Measurements from ENCODE around the gene USH1C.

USH1C gene

GRCh38 chr11:17568944-17569343 is 24.7 kb upstream of the USH1C start:
- no peak for DNase-seq

DNA sequence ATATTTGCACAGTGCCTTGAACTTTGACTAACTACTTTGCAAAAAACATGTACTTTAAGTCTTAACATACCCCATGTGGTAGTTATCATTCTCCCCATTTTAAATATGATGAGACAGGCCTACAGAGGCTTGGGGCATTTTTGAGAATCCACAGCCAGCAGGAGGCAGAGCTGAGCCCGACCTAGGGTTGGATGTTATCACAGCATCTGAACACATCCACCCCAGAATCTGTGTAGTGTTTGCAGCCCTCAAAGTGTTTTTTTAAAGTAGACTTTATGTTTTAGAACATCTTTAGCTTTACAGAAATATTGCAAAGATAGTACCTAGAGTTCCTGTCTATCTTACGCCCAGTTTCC is 20.4 kb upstream of the USH1C start:
- no peak for DNase-seq

- DNase-seq: no peak
Measured at GRCh38 chr11:17563961-17564686, 19.9 kb upstream of the USH1C start.

DNA sequence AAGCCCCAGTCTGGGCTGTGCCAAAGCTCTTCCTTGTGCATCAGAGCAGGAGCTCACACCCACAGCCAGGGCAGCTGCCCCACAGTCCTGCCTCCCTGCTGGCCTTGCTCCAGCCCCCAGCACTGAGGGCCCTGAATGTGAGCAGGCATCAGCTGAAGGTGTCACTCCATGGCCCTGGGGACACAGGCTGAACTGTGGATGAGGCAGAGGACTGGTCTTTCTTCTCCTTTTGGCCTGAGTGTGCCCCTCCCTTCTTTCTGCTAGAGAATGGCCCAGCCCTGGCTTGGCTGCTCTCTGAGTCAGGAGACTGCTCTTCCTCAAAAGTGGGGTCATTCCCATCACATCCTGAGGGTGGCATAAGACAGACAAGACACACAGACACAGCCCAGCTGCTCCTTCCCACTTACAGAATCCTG is 19.0 kb upstream of the USH1C start:
- no peak for DNase-seq

DNA sequence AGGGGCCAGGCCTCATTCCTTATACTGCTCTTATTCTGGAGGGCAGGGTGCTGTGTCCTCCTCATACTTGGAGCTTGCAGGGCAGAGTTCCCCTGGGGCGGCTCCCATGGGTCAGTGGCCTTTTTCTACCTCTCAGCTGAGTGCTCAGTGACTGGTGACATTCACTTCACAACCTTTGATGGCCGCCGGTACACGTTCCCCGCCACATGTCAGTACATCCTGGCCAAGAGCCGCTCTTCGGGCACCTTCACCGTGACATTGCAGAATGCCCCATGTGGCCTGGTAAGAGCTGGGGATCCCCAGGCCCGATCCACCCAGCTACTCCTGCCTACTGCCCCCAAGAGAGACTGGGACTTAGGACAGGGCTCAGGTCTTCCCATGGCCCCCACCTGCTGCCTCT is 17.3 kb upstream of the USH1C start:
- no peak for DNase-seq

DNA sequence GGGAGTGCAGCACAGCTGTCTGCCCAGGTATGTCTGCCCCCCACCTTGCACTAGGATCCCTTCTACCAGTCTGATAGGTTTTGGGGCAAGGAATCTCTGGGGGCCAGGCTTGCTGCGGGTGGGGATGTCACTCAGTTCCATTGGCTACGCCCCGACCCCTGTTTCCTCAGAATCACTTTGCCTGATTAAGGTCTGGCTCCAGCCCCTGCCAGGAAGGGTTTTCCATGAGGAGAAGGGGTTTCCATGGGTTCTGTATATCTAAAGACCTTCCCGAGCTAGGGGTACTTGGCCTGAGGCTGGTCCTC is 16.8 kb upstream of the USH1C start:
- DNase-seq: no peak

- no peak for DNase-seq
Measured at GRCh38 chr11:17560281-17561110, 16.3 kb upstream of the USH1C start.

DNA sequence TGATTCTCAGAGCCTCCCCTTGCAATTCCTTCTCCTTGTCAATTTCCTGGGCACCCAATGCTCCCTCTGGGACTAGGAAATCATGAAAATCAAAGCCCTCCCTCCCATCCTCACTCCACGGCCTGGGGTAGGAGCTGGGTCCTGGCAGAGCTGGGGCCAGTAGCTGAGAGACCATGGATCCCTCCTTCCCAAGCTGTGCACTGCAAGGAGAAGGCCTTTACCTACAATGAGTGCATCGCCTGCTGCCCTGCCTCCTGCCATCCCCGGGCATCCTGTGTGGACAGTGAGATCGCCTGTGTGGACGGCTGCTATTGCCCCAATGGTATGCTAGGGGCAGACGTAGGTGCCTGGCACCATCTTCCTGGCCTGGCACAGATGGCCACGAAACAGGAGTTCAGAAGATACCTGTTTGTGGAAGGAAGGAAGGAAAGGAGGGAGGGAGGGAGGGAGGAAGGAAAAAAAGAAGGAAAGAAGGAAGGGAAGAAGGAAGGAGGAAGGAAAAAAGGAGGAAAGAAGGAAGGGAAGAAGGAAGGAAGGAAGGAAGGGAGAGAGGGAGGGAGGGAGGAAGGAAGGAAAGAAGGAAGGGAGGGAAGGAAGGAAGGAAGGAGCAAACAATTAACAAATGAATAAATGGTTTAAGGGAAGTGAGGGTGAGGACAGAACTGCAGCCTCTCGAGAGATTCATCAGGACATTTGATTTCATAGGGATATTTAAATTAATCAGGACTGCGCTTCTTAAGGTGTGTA is 15.3 kb upstream of the USH1C start:
- DNase-seq: no peak

DNA sequence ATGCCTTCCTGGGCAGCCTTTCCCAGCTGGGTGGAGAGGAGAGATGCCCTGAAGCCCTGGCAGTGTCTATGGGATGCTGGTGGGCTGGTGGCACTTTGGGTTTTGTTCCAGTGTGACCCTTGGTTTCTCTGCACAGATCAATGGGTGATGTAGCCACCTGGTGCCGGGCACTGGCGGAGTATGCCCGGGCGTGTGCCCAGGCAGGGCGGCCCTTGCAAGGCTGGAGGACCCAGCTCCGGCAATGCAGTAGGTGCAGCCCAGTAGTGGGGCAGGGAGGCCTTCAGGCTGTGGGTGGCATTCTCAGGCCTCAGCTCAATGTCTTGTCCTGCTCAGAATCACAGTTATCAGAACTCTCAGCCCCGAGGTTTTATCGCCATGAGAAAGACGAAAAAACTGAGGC is 14.7 kb upstream of the USH1C start:
- DNase-seq: no peak

GRCh38 chr11:17558025-17558780 is 14.0 kb upstream of the USH1C start:
- DNase-seq: no peak

DNA sequence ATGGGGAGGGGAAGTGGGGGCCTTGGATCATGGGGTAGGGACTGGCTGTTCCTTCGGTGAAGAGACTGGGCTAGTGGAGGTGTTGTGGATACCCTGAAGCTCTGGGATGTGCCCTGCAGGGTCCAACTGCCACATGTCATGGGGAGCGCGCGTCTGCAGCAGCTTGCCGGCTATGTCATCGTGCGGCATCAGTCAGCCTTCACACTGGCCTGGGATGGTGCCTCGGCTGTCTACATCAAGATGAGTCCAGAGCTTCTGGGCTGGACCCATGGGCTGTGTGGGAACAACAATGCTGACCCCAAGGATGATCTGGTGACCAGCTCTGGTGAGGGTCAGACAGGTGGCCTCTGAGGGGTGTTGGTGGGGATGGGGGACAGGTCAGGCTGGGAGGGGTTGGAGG is 12.8 kb upstream of the USH1C start:
- DNase-seq: no peak

- DNase-seq: no peak
Measured at GRCh38 chr11:17554487-17554886, 10.3 kb upstream of the USH1C start.

DNA sequence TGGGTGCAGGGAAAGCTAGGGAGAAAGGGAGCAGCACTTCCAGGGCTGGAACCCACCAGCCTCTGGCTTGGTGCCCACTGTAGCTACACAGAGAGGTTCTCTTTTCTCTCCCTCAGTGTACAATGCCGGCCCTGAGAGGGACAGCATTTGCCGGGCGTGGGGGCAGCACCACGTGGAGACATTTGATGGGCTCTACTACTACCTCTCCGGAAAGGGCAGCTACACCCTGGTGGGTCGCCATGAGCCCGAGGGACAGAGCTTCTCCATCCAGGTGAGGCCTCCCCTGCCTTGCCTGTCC is 9.0 kb upstream of the USH1C start:
- DNase-seq: no peak

- no peak for DNase-seq
Measured at GRCh38 chr11:17552392-17553248, 8.4 kb upstream of the USH1C start.

GRCh38 chr11:17552041-17552355 is 7.8 kb upstream of the USH1C start:
- DNase-seq: no peak

DNA sequence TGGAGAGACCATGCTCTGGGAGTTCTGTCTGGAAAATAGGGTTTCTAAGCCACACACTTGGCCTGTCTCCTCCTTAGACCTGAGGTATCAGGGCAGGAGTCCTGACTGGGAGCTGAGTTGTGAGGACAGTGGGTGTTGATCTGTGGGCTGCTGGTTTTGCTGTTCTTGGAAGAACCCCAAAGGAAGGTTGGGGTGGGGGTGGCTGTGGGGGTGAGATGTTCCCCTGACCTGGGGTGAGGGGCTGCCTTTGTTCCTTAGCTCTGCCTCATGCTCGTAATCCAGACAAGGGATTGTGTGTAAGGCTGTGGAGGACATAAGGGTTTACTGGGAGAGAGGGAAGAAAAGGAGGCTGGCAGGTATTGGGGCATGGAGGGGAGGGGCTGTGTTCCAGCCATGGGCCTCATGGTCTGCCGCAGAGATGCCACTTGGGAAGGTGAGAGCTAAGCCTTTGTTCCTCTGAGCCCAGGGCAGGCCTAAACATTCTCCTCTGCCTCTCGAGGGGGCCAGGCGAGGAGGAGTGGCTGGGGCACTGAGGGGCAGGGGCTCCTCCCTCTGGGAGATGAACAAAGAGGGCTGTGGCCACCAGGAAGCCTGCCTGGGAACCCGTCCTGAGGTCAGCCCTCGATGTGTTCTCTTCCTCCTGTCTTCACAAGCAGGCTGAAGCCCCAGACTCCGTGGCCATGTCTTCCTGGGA is 7.3 kb upstream of the USH1C start:
- DNase-seq: no peak

DNA sequence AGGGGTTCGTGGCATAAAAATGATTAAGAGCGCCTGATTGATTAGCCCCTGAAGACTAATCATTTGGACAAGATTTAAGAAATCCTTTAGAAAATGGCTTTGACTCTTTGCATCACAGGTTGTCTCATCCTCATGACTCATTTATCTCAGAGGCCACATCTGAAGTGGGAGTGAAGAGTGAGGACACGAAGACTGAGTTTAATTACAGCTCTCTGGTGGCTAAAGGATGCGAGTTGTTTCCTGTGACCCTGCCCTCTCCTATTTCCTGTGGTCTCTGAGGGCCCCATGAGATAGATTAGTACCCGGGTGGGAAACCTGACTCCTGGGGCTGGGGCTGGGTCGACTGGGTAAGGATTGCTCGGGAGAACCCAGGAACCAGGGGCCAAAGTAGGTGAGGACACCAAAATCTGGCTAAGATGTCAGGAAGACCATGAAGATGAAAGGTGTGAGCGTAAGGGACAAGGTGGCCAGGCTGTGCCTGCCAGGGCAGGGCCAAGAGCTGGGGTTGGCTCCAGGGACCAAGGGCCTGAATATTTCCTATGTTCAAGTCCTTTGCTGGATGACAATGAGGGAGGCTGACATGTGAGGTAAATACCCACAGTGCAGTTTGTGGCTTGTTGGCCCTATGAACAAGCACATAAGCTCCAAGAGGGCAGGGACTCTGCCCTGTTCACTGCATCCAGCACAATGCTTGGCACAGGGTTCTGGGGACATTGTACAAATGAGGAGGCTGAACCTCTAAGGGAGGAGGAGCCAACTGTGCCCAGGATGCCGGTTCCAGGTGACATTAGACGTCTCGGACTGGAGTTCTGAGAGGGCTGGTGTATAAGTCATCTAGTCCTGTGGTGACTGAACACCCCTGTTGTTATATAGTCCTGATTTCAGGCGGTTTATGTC is 6.5 kb upstream of the USH1C start:
- DNase-seq: no peak

GRCh38 chr11:17548444-17548843 is 4.2 kb upstream of the USH1C start:
- DNase-seq: no peak

- no peak for DNase-seq
Measured at GRCh38 chr11:17547932-17548331, 3.7 kb upstream of the USH1C start.

GRCh38 chr11:17547051-17547577 is 2.9 kb upstream of the USH1C start, which contains the start of gene OTOG:
OTOG (plus strand) TSS chr11:17547259; CDS start chr11:17547373, 114 bp downstream.
- no peak for DNase-seq

DNA sequence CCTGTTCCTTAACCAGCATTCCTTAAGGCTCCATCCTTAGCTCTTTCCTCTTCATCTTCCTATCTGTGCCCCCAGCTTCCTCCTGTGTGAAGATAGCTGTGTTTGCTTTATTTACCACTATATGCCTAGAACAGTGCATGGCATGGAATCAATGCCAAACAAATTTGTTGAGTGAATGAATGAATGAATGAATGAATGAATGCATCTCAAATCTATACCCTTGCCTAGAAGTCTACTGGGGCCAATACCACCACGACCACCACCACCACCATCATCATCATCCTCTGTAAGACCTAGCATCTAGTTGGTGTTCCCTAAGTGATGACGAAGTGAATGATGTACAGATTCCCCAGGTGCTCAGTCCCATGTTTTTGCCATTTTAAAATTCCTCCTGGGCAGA is 2.0 kb upstream of the USH1C start:
- DNase-seq: no peak
